Stimulated activated CD4-positive, alpha-beta T cell treated with anti-CD3 and anti-CD28 coated beads, Interleukin-4, amount 100 ng/mL, for 24 hours (primary cell): ENCODE results near the gene GRIK4.

ENCODE experiments used
- DNase-seq: peaks from one replicate; pipeline ENCODE4 v3.0.0-alpha.2; 2020

Gene GRIK4

GRCh38 chr11:120554766-120555432, 43.4 kb downstream of the GRIK4 start:
- DNase-seq: no peak

DNA sequence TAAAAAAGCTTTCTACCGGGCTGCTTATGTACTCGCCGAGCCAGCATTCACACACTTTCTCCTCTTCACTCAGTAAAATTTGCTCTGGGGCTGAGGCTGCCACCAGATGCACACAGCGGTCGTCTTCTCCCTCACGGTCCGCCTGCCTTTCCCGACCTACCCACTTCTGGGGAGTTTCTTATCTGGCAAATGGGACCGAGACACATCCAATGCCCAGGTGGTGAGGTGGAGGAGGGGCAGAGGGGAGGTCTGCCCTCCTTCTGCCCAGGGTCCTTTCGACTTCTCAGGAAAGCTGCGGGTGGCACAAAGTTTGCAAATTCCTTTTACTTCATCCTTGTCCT, 43.9 kb downstream of the GRIK4 start:
- no peak for DNase-seq

GRCh38 chr11:120556797-120557196, 45.2 kb downstream of the GRIK4 start:
- DNase-seq: no peak

DNA sequence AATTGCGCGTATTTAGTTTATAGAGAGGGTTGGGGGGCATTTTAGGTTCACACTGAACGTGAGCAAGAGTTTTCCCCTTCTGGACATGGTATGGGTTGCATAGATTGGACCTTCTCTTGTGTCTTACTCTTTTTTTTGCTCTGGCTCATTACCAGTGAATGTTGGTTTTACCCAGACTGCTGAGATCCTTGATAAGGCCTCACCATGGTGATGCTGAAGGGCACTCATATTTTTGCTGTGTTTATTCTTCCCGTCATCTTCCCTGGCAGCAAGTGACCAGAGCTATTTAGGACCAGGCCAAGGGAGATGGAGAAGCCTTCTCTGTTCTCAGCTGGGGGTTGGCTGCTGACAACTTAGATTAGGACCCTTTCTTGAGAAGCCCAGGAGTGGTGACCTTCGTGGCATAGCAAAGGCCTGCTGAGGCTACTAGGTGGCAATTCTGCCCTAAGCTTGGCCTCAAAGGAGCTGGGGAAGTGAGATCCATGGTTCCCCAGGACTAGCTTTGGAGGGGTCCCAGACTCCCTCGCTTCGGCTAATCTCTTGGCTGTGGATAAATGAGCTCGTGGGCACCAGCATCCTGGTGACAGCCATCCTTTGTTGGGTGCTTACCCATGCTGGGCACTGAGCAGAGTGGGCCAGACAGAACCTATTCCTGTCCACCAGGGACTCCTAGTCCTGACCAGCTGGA, 47.3 kb downstream of the GRIK4 start:
- DNase-seq: no peak

GRCh38 chr11:120561286-120561685, 49.7 kb downstream of the GRIK4 start:
- no peak for DNase-seq

DNA sequence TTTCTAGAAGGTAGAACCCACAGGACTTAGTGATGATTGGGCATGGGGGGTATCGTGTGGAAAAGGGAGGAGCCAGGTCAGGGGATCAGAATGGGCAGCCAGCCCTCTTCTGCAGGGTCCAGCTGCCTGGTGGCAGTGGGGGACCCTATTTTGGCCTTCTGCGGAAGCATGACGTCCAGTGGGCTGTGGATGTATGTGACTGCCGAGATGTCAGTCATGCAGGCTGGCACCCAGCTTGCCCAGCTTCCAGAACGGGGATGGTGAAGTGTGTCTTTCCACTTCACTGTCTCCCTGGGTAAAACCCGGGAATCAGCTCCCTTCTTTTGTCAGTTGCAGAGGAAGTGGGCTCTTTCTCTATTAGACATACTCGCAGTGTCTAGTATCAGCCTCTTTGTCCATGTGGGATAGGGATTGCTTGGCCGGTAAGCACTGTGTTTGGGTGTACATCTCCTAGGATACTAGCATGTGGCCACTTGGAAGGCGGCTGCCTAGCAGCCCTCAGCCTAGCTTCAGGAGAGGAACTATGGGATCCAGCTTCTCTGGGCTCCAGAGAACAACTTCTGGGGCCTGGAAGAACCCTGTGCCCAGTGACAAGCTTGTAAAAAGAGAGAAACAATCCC, 51.4 kb downstream of the GRIK4 start:
- no peak for DNase-seq

DNA sequence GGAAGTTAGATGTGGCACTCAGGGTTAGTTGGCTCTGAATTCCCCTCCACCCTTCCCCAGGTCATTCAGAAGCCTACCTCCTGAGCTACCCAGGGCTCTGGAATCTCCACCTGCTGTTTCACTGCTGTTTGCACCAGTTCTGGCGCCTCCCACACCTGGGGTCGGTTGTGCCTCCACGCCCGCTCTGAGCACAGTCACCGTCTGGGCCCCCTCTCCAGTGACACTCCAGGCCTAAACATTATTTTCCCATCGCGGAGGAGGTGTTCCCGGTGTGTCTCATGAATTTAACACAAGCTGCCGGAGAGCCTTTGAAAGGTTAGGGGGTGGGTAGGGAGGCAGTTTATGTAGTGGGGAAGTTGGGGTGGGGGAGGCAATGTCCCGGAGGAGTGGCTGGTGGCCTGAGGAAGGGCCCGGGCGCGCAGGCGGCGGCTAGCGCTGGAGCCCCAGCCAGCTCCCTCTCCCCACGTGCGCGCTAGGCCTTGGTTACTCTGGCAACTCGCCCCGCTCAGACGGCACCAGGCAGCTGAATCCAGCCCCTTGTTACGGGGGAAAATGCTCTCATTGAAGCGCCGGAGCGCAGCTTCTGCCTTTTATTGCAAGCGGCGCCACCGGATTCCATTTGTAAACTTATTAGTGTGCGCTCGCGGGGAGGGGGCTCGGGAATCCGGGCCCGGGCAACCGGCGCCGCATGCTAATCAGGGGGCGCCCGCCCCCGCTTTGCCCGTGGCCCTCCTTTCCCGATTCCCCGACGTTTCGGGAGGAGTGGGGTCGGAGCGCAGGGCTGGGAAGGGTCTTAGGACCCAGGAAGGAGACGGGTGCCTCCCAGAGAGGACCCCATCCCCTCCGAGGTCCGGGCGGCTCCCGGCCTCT, 52.4 kb downstream of the GRIK4 start:
- no peak for DNase-seq

GRCh38 chr11:120564573-120565311, 53.2 kb downstream of the GRIK4 start:
- DNase-seq: peak; percentile 46

DNA sequence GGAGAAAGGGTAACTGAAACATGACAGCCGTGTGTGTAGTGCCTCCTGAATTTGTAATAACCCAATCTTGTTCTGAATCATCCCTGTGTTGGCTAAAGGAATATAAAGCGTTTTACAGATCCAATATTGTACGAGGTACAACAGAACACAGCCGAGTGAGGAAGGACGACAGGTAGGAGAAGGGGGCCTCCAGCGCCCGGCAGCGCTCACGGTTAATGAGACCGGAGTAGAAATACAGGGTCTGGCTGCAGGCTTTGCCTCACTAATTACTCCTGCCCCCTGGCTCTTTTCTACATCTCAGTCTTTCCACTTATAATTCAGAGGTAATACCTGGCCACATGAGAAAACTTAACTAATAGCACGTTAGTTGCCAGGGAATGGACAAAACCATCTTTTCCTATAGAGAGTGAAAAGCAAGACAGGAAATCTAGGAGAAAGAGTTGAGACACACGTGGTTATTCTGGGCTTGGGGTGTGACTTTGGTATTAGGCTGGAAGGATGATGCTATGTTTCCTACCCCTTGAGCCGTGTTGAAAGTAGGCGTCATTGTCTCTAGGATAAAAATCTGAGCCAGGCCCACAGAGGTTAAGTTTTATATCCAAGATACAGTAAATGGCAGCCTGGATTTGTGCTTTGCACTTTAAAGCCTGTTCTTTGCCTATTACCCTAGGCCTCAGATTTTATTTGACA, 54.1 kb downstream of the GRIK4 start:
- DNase-seq: no peak

- no peak for DNase-seq
Measured at GRCh38 chr11:120566176-120566575, 54.6 kb downstream of the GRIK4 start.

DNA sequence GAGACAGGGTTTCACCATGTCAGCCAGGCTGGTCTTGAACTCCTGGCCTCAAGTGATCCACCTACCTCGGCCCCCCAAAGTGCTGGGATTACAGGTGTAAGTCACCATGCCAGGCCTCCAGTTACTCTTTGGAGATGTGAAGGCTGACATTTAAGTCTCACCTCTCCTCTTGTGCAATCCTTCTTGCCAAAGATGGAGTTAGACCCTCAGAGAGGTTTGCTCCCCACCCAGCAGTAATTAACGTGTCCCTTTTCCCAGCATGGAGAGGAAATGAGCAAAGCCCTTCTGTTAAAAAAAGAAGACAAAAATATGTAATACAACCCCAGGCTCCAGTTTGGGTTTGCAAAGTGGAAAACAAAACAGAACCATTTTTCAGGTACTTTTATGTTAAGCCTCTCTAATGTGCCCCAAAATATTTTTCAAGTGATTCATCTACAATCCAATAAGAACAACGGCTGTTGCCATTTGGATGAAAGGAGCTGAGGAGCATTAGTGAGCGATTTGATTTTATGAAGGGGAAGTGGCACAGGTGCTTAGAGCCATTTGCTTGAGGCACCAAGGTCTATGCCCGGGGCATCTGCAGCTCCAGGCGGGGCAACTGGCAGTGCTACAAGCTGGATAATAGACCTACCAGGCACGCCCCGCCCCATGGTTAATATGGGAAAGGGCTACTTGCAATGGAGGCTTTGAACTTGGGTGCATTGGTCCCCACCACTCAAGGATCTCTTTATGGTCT, 57.2 kb downstream of the GRIK4 start:
- no peak for DNase-seq

DNA sequence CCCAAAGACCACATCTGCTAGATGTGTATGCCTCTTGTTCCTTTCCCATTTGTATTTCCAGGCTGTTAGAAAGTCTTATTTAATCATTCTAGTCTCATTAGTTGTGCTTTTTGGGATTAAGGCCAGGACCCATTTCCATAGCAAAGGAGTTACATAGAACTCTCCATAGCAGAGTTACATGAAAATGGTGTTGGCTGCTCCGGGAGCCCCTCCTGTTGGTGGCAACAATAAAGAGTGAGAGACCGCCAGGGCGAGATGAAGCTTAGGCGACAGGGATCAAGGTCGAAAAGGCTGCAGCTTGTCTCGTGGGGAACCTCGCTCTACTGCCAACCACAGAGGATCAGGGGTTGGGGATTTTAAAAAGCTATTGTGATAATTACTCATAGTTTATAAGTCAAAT, 58.3 kb downstream of the GRIK4 start:
- no peak for DNase-seq

- no peak for DNase-seq
Measured at GRCh38 chr11:120571476-120571875, 59.9 kb downstream of the GRIK4 start.

- no peak for DNase-seq
Measured at GRCh38 chr11:120573756-120574354, 62.3 kb downstream of the GRIK4 start.

- DNase-seq: no peak
Measured at GRCh38 chr11:120574876-120575275, 63.3 kb downstream of the GRIK4 start.

DNA sequence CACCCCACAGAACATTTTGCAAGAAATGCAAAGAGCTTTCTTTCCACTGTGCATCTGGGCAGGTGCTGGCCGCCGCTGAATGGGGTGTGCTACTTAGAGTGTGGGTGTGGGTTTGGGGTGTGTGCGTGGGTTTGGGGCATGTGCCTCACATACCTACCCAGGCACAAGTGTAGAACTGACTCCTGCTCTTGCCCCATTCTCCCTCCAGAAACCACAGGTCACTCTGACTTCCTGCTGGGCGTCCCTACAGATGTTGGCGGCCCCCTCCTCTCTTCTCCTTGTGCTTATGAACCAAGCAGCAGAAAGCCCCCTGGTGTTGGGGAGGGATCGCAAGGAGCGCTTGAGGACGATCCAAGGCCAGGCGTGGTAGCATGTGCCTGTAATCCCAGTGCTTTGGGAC, 63.9 kb downstream of the GRIK4 start:
- no peak for DNase-seq

DNA sequence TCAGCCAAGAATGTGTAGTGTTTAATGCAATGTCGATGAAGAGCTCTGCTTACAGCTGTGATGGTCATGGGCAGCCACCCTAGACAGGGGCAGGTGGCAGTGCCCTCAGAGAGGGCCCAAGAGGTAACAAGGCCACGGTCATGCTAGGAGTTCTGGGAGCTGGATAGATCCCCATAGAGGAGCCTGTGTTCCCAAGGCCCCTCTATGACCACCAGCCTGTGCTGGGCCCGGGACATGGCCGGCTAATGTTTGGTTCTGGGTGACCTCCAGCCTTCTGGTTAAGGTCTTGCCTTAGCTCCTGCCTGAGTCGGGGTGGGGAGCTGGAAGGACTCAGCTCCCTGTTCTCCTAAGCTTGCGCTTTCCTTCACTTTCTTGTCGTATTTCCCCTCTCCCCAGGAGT, 65.1 kb downstream of the GRIK4 start:
- no peak for DNase-seq

DNA sequence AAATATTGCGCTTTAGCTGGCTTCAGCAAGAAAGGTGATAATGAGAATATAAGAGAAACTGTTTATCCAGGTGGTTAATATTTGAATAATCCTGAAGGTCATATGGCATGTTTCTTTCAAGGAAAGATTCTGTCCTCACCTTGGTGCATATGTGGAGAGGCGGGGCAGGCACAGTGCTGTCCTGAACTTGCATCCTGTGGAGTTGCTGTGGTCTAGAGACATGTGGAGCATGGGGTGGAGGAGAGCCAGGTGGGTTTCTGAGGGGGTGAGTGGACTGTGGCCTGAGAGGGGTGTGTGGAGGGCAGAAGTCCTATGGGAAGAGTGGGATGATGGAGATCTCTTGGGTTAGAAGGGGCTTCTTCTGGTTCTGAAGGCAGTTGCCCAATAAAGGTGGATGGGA, 65.5 kb downstream of the GRIK4 start:
- no peak for DNase-seq

DNA sequence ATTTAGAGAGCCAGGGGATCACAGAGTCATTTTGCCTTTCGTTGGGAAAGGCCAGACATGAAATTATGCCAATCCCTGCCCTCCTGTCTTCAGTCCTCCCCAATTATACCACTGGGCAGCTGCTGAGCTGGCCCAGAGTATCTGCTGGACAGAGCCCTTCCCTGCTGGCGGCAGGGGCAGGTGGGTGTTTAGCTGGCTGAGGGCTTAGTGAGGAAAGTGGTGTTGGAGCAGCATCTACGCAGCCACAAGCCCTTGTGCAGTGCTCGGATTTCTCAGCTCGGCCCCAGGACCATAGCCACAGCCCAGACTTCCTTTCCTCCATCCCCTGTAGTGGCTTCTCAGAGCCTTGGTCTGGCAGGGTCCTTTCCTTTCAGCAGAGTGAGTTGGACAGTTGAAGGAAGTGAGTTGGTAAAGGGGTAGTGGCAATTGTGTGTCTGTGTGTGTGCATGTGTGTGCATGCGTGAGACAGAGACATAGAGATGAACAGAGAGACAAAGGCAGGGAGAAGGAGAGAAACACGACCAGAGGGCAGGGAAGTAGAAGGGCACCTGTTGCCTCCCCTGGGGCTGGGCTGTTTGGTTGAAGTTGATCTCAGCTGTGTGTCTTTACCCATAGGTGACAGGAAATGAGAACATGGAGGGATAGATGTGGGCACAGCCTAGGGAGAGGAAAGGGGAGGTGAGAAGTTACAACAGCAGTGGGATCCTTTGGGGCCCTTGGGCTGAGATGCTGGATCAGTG, 66.2 kb downstream of the GRIK4 start:
- no peak for DNase-seq

GRCh38 chr11:120578596-120579154, 67.1 kb downstream of the GRIK4 start:
- DNase-seq: no peak
